ENCODE measurements around the gene IL15. TPM values are rescaled to one million over a fixed set of nuclear protein-coding genes. Genes with fewer than 3 reads are reported as not detected.

IL15 gene
- total and polyA plus RNA-seq, 2 of the 8 experiments (the other 6 are each of a cell fraction or from before 2014, with no cell fraction given), result 0.30 to 0.61 TPM

DNA sequence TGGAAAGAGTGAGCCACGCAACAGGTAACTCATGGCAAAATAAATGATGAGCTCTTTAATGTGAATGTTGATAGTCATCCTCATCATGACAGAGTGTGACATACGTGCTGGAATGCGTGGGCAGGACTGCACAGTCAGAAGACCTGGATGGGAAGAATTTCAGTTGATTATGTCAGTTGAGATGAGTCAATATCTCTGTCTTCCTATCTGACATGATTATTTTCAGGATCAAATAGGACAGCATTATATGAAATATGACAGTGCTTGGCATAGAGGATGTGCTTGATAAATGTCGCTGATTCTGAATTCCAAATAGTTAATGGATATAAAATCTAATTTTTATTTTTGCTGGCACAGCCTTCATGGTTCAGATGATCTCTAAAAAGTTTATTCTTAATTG is 95.1 kb downstream of the IL15 start:
- CTCF ChIA-PET (ENCODE audit: partially characterized antibody), result interaction anchor here (0.8 kb wide), 1 partner anchor 74 kb away, joined by 3 read pairs; no protein-coding TSS in a partner anchor
- H2BK120ac ChIP-seq (replicated peaks; ENCODE audit: low read depth, low read length), result no peak overlapping the region
- H2BK20ac ChIP-seq (ENCODE audit: low read length), result no peak overlapping the region
- no peaks in the 10 kb centered on the region for H3K36me3 ChIP-seq (ENCODE audit: control insufficient read depth in 2 of 4, insufficient read depth in 4 of 4, low read length in 3 of 4)
- H3K27ac ChIP-seq (ENCODE audit: low read depth, low read length), result no peak overlapping the region
- H3K4me3 ChIP-seq (ENCODE audit: extremely low read depth in 1 of 4, insufficient read depth in 2 of 4, low read depth in 3 of 4, low read length in 4 of 4), result no peak overlapping the region
- no peaks in the 10 kb centered on the region for H3K23me2 ChIP-seq (ENCODE audit: low read depth, low read length)
- H2AK5ac ChIP-seq (ENCODE audit: low read depth, low read length), result no peak overlapping the region
- no peak overlapping the region for H3K56ac ChIP-seq (replicated peaks; ENCODE audit: insufficient read length, low read depth, low read length)
- no peak overlapping the region for H2BK15ac ChIP-seq (ENCODE audit: low read length)
- H3K9ac ChIP-seq (replicated peaks in 1 of 4; ENCODE audit: extremely low read depth in 1 of 4, low read depth in 3 of 4, low read length in 3 of 4), result no peak overlapping the region
- no peak overlapping the region for H3K18ac ChIP-seq (ENCODE audit: extremely low read depth, low read length)
- no peak overlapping the region for H2AFZ ChIP-seq (ENCODE audit: low read length)
- no peak overlapping the region for H3K4me2 ChIP-seq (ENCODE audit: insufficient read depth in 1 of 2, low read depth in 2 of 2, low read length in 2 of 2)
- H2BK5ac ChIP-seq (ENCODE audit: low read depth, low read length), result no peak overlapping the region
- no peak overlapping the region for H2BK12ac ChIP-seq (ENCODE audit: low read depth, low read length)
- H4K20me1 ChIP-seq (replicated peaks in 1 of 2; ENCODE audit: control insufficient read depth in 1 of 2, insufficient read depth in 2 of 2, low read length in 2 of 2), result no peaks in the 10 kb centered on the region
- no peak for DNase-seq (ENCODE audit: low read depth in 1 of 2, low spot score in 2 of 2)
- H3K4me1 ChIP-seq (replicated peaks in 1 of 4; ENCODE audit: control insufficient read depth in 3 of 4, insufficient read depth in 4 of 4, low read length in 3 of 4), result no peaks in the 10 kb centered on the region
- H3K79me2 ChIP-seq (ENCODE audit: control insufficient read depth in 1 of 2, insufficient read depth in 2 of 2, low read length in 2 of 2), result no peaks in the 10 kb centered on the region
- H3K79me1 ChIP-seq (ENCODE audit: low read depth, low read length), result no peaks in the 10 kb centered on the region
- H3K23ac ChIP-seq (ENCODE audit: insufficient read length), result no peak overlapping the region
- no peaks in the 10 kb centered on the region for H3K27me3 ChIP-seq (replicated peaks in 1 of 4; ENCODE audit: control insufficient read depth in 3 of 4, extremely low read depth in 1 of 4, insufficient read depth in 3 of 4, low read length in 3 of 4)
- H3K4ac ChIP-seq (replicated peaks; ENCODE audit: insufficient read length, low read depth, low read length), result no peak overlapping the region
- H3K9me3 ChIP-seq (ENCODE audit: insufficient read depth in 2 of 2, low read depth in 1 of 2, low read length in 1 of 2), result no peaks in the 10 kb centered on the region
- H4K8ac ChIP-seq (ENCODE audit: extremely low read depth, insufficient read depth, low read length), result no peak overlapping the region
- TF ChIP-seq SRF (IDR thresholded peaks at IDR 0.05; ENCODE audit: low read depth, low read length), result no peak
- 92% methylated on average over 4 of the region's 4 CpGs; no CpG with 5 or more reads in 1 of the 2 experiments for WGBS, 2 experiments (ENCODE audit: extremely low coverage in 1 of 2, insufficient coverage in 1 of 2, insufficient read length in 1 of 2, insufficient replicate concordance in 2 of 2, low coverage in 1 of 2, low lambda C conversion rate in 2 of 2, missing lambda C conversion rate in 1 of 2)
- H4K91ac ChIP-seq (replicated peaks; ENCODE audit: insufficient read length, low read length), result no peak overlapping the region
- no peak overlapping the region for H3K14ac ChIP-seq (ENCODE audit: insufficient read length)
- POLR2A ChIA-PET (ENCODE audit: partially characterized antibody), result no interaction called here
- H4K5ac ChIP-seq (ENCODE audit: insufficient read length, low read depth, low read length), result no peak overlapping the region
- FAIRE-seq, result no peak

Measured in H1 (cell line).